AG20443 (cell line): ENCODE measurements around the gene KLHL22.
"Not testable (repeated sequence)": the region's sequence is repeated elsewhere in the genome, so short reads cannot be mapped to it uniquely, and the experiment has no call there.

Experiments
- DNase-seq: peaks from one replicate; pipeline ENCODE4 v3.0.0; 2012; ENCODE audit warnings: low spot score, mixed read lengths

The KLHL22 gene

GRCh38 chr22:20504293-20504922 is 8.8 kb upstream of the KLHL22 start:
- peak; percentile 60 for DNase-seq

GRCh38 chr22:20503816-20504215 is 8.2 kb upstream of the KLHL22 start:
- no peak for DNase-seq

GRCh38 chr22:20499769-20500168 is 4.2 kb upstream of the KLHL22 start:
- no peak for DNase-seq

GRCh38 chr22:20498913-20499312 is 3.3 kb upstream of the KLHL22 start:
- no peak for DNase-seq

- no peak for DNase-seq
These were observed 1.8 kb upstream of the KLHL22 start for GRCh38 chr22:20497426-20497825.

GRCh38 chr22:20495861-20496681 is 476 bp upstream of the KLHL22 start:
- peak; percentile 99 for DNase-seq

- DNase-seq, result no peak
These were observed 4.2 kb downstream of the KLHL22 start for GRCh38 chr22:20491346-20491745.

- no peak for DNase-seq
These were observed 4.7 kb downstream of the KLHL22 start for GRCh38 chr22:20490941-20491307.

GRCh38 chr22:20490183-20490940 is 5.2 kb downstream of the KLHL22 start:
- DNase-seq, result no peak

GRCh38 chr22:20488946-20489345 is 6.6 kb downstream of the KLHL22 start:
- no peak for DNase-seq

- DNase-seq, result no peak
These were observed 7.9 kb downstream of the KLHL22 start for GRCh38 chr22:20487715-20488114.

- DNase-seq, result peak; percentile 39
These were observed 9.4 kb downstream of the KLHL22 start for GRCh38 chr22:20486229-20486628.

GRCh38 chr22:20484948-20485683 is 10.5 kb downstream of the KLHL22 start:
- no peak for DNase-seq

GRCh38 chr22:20483771-20484170 is 11.8 kb downstream of the KLHL22 start:
- DNase-seq, result no peak

- DNase-seq, result not testable (repeated sequence)
These were observed 12.5 kb downstream of the KLHL22 start for GRCh38 chr22:20483143-20483506.

GRCh38 chr22:20479612-20480196 is 15.9 kb downstream of the KLHL22 start:
- no peak for DNase-seq

GRCh38 chr22:20478059-20478458 is 17.5 kb downstream of the KLHL22 start:
- not testable (repeated sequence) for DNase-seq

- not testable (repeated sequence) for DNase-seq
These were observed 20.0 kb downstream of the KLHL22 start for GRCh38 chr22:20475569-20475968.

GRCh38 chr22:20475115-20475436 is 20.5 kb downstream of the KLHL22 start:
- DNase-seq, result no peak

- no peak for DNase-seq
These were observed 22.8 kb downstream of the KLHL22 start for GRCh38 chr22:20472629-20473442.
